Stimulated activated naive CD4-positive, alpha-beta T cell treated with Interleukin-2 at 50 U/mL for 16 hours (primary cell): Measurements from ENCODE around the gene COPS3.
A peak's percentile ranks its signal among the peaks of the same experiment; 100 is the strongest.
"Not testable (repeated sequence)": the region's sequence is repeated elsewhere in the genome, so short reads cannot be mapped to it uniquely, and the experiment has no call there.

Source experiments
- DNase-seq: peaks from one replicate; lab custom pipeline; 2025; lab: John Stamatoyannopoulos, UW

Gene COPS3

GRCh38 chr17:17301659-17302058 lies 20.6 kb upstream of the COPS3 start:
- DNase-seq: not testable (repeated sequence)

- DNase-seq: peak; percentile 36
These were observed 19.9 kb upstream of the COPS3 start for GRCh38 chr17:17300624-17301568.

GRCh38 chr17:17298108-17298507 lies 17.1 kb upstream of the COPS3 start:
- no peak for DNase-seq

- DNase-seq: no peak
These were observed 16.2 kb upstream of the COPS3 start for GRCh38 chr17:17297217-17297616.

- no peak for DNase-seq
These were observed 14.1 kb upstream of the COPS3 start for GRCh38 chr17:17295141-17295540.

- no peak for DNase-seq
These were observed 8.7 kb upstream of the COPS3 start for GRCh38 chr17:17289701-17290100.

GRCh38 chr17:17289086-17289485 lies 8.0 kb upstream of the COPS3 start:
- no peak for DNase-seq

- no peak for DNase-seq
These were observed 4.9 kb upstream of the COPS3 start for GRCh38 chr17:17285951-17286350.

GRCh38 chr17:17279316-17279715 lies 1.7 kb downstream of the COPS3 start:
- no peak for DNase-seq

- not testable (repeated sequence) for DNase-seq
These were observed 3.6 kb downstream of the COPS3 start for GRCh38 chr17:17277431-17277830.

GRCh38 chr17:17275971-17276370 lies 5.1 kb downstream of the COPS3 start:
- no peak for DNase-seq

- no peak for DNase-seq
These were observed 10.9 kb downstream of the COPS3 start for GRCh38 chr17:17269926-17270773.

GRCh38 chr17:17264430-17264829 lies 16.6 kb downstream of the COPS3 start:
- DNase-seq: no peak

- no peak for DNase-seq
These were observed 22.0 kb downstream of the COPS3 start for GRCh38 chr17:17258998-17259397.

GRCh38 chr17:17258011-17258410 lies 23.0 kb downstream of the COPS3 start:
- no peak for DNase-seq

- no peak for DNase-seq
These were observed 24.7 kb downstream of the COPS3 start for GRCh38 chr17:17256316-17256715.

- DNase-seq: not testable (repeated sequence)
These were observed 25.4 kb downstream of the COPS3 start for GRCh38 chr17:17255689-17256088.

GRCh38 chr17:17254036-17254435 lies 27.0 kb downstream of the COPS3 start:
- no peak for DNase-seq

GRCh38 chr17:17253406-17253805 lies 27.6 kb downstream of the COPS3 start:
- no peak for DNase-seq

- DNase-seq: no peak
These were observed 28.8 kb downstream of the COPS3 start for GRCh38 chr17:17252149-17252661.

- DNase-seq: no peak
These were observed 34.2 kb downstream of the COPS3 start for GRCh38 chr17:17246879-17247278.

GRCh38 chr17:17243163-17243562 lies 37.9 kb downstream of the COPS3 start:
- no peak for DNase-seq

- no peak for DNase-seq
These were observed 38.8 kb downstream of the COPS3 start for GRCh38 chr17:17242246-17242645.
